NB4 (cell line): ENCODE data around the gene SDR39U1.
"Not testable (repeated sequence)": the region's sequence is repeated elsewhere in the genome, so short reads cannot be mapped to it uniquely, and the experiment has no call there.

Source experiments
- DNase-seq: peaks from one replicate; pipeline ENCODE4 v3.0.0; 2010; ENCODE audit warnings: low read depth
- H3K4me3 ChIP-seq: one replicate; pipeline ENCODE4 v1.5.1; 2011; ENCODE audit warnings: mild to moderate bottlenecking, low read depth, low read length, moderate library complexity
- CTCF ChIP-seq: IDR thresholded peaks from one replicate; pipeline ENCODE4 v1.5.1; 2012; ENCODE audit warnings: low read depth, low read length
- MAX ChIP-seq: IDR thresholded peaks from 2 replicates; pipeline ENCODE4 v1.6.1; 2011; ENCODE audit warnings: low read depth, low read length
- MYC ChIP-seq: IDR thresholded peaks from 2 replicates; pipeline ENCODE4 v1.6.1; 2011; ENCODE audit warnings: low read depth, low read length
- POLR2A ChIP-seq: IDR thresholded peaks from 2 replicates; pipeline ENCODE4 v1.6.1; 2011; ENCODE audit warnings: mild to moderate bottlenecking; ENCODE audit not compliant: insufficient read length; ENCODE audit errors: extremely low read depth

SDR39U1 gene

DNA sequence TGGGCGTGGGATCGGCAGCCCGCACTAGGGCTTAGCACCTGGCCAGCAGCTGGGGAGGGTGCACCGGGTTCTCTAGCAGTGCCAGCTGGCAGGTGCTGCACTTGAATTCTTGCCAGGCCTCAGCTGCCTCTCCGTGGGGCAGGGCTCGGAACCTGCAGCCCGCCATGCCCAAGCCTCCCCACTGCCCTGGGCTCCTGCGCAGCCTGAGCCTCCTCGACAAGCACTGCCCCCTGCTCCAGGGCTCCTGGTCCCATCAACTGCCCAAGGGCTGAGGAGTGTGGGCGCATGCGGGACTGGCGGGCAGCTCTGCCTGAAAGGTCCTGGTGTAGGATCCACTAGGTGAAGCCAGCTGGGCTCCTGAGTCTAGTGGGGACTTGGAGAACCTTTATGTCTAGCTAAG lies 30.6 kb upstream of the SDR39U1 start:
- H3K4me3 ChIP-seq: no peak overlapping the region
- TF ChIP-seq POLR2A (no peak), MAX (no peak), CTCF (no peak), MYC (no peak)
- no peak for DNase-seq

DNA sequence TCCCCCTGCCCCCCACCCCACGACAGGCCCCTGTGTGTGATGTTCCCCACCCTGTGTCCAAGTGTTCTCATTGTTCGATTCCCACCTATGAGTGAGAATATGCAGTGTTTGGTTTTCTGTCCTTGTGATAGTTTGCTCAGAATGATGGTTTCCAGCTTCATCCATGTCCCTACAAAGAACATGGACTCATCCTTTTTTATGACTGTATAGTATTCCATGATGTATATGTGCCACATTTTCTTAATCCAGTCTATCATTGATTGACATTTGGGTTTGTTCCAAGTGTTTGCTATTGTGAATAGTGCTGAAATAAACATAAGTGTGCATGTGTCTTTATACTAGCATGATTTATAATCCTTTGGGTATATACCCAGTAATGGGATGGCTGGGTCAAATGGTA lies 27.9 kb upstream of the SDR39U1 start:
- H3K4me3 ChIP-seq, DNase-seq: not testable (repeated sequence)

DNA sequence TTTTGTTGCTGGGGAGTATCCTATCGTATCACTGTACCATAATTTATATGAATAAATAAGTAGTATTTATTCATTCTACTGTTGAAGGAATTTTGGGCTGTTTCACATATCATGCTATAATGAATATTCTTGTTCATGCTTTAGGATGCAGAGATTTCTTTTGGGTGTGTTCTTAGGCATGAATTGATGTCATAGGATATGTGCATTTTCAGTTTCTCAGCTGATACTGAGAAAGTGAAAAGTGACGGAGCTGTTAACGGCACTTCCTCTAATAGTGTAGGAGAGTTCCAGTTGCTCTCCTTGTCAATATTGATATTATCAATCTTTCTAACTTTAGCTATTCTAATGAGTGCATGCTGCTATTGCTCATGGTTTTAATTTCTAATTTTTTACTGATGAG lies 23.2 kb upstream of the SDR39U1 start:
- DNase-seq: no peak

GRCh38 chr14:24465368-24465767 lies 22.8 kb upstream of the SDR39U1 start:
- TF ChIP-seq CTCF: no peak
- TF ChIP-seq MYC: no peak
- TF ChIP-seq POLR2A: no peak
- TF ChIP-seq MAX: no peak
- DNase-seq: no peak
- no peak overlapping the region for H3K4me3 ChIP-seq

More for the DNA sequence above, 23.2 kb upstream of the SDR39U1 start:
- no peak overlapping the region for H3K4me3 ChIP-seq
- TF ChIP-seq CTCF (no peak), MYC (no peak), POLR2A (no peak), MAX (no peak)

DNA sequence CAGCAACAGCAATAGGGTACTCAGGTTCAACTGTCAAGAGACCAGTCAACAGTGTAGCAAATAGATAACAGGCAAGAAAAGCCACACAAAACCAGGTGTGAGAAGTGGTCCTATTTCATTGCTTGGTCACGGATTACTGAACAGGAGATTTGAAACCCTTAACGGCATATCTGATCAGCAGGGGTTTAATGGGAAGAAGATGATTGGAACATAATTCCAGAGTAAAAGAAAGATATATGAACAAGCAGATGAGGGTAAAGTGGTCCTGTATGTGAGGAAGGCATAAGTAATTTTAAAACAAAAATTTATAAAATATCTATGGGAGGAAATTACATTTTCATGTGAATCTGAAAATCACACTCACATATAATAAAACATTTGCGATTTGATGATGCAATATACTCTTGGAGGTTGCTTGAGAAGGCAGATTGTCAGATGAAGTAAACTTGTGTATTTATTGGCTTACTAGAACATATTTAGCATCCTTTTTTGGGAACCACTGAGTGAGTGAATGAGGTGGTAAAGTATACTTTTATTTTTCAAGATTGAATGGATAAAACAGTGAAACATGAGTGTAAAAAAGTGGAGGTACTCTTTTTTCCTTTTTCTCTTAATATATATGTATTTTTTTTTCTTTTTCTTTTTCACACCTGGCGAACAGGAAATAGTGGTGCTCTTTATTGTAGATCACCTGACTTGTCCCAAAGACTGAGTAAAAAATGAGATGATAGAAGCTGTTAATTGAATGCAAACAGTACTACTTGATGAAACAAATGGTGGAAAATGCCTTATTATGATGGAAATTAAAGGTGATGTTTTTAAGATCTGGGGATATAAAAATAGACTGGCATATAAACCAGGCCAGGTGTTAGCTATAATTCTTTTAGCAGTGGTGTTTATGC lies 21.6 kb upstream of the SDR39U1 start:
- no peak for DNase-seq

More for the DNA sequence above, 21.6 kb upstream of the SDR39U1 start:
- no peak for TF ChIP-seq POLR2A
- TF ChIP-seq MYC: no peak
- TF ChIP-seq CTCF: no peak
- no peak overlapping the region for H3K4me3 ChIP-seq
